C4-2B (cell line): ENCODE measurements around the gene CLSTN3.

Experiments
- H3K27ac ChIP-seq: fragments of 450-650 bp; 2 replicates; pipeline ENCODE4 v1.5.1; 2017
- ZFX ChIP-seq: fragments of 450-650 bp; IDR thresholded peaks from 2 replicates; pipeline ENCODE4 v1.6.1; 2017
- TF ChIP-seq, protein P1 (sequence below): fragments of 450-650 bp; conservative IDR thresholded peaks from 2 replicates; pipeline ENCODE4 v1.5.1; 2017; ENCODE audit warnings: mild to moderate bottlenecking

The CLSTN3 gene

DNA sequence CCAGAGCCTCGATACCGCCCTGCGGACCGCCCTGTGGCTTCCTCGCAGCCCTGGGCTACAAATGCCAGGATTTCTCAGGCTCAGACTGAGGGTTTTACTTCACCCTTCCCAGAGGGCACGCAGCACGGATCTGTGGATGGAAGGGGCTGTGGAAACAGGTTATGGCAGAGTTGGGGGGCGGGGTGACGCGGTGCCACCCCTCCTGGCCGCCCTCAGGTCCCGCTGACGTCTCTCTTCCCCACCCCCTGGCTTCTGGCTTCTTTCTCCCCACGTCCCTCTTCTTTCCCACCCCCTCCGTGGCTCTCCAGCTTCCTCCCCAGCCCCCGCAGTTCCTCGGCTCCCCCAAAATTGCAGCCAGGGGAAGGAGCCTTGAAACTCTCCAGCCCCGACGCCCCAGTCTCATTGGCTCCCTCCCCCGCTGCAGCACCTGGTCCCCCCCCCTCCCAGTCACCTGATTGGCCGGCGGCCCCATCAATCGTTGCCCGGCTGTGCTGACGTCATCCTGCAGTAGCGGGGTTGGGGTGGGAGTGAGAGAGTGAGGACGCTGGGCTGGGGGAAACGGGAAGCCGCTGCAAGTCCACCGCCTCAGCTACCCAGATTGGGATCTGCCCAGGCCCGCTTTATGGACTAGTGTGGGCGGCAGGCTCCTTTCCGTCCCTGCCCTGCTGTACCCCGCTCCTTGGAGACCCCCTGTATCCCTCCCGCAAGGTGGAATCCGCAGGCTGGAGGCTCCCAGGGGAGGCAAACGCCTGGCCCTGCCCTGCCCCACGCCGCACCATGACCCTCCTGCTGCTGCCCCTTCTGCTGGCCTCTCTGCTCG, at the start of gene CLSTN3:
Gene CLSTN3 (plus strand): TSS at position 500 of the 820 bp plus-strand sequence. CDS start 278 bp downstream, at position 778.
- TF ChIP-seq, protein P1, sequence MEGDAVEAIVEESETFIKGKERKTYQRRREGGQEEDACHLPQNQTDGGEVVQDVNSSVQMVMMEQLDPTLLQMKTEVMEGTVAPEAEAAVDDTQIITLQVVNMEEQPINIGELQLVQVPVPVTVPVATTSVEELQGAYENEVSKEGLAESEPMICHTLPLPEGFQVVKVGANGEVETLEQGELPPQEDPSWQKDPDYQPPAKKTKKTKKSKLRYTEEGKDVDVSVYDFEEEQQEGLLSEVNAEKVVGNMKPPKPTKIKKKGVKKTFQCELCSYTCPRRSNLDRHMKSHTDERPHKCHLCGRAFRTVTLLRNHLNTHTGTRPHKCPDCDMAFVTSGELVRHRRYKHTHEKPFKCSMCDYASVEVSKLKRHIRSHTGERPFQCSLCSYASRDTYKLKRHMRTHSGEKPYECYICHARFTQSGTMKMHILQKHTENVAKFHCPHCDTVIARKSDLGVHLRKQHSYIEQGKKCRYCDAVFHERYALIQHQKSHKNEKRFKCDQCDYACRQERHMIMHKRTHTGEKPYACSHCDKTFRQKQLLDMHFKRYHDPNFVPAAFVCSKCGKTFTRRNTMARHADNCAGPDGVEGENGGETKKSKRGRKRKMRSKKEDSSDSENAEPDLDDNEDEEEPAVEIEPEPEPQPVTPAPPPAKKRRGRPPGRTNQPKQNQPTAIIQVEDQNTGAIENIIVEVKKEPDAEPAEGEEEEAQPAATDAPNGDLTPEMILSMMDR, result no peak
- no peak for TF ChIP-seq ZFX
- peak within 1 kb of the TSS; percentile 73 for H3K27ac ChIP-seq

DNA sequence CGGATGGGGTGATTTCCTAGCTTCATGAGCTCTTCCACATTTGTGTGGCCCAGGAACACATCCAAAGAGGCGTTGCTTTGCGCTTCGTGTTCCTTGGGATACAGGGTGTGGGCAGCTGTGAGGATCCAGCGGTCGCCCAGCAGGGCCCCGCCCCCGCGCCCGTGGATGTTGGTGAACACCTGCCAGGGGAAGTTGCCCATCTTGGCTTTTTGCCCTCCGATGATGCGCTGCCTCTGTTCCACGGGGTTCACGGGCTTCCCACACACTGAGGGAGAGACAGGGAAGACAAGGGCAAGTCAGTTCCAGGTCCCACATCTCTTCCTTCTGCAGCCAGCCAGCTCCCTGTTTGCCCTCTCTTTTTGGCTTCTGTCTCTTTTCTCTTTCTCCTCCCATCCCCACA, 49.1 kb upstream of the CLSTN3 start:
- TF ChIP-seq ZFX, result no peak
- TF ChIP-seq, protein P1, result no peak
- no peak overlapping the region for H3K27ac ChIP-seq

DNA sequence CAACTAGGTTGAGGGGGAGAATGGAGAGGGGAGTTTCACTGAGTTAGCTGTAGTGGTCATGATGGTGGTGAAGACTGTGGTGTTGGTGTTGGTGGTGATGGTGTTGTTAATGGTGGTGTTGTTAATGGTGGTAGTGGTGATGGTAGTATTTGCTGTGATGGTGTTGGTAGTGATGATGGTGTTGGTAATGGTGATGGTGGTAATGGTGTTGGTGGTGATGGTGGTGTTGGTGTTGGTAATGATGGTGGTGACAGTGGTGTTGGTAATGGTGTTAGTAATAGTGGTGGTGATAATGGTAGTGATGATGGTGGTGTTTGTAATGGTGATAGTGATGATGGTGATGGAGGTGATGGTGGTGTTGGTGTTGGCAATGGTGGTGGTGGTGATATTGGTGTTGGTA, 47.0 kb upstream of the CLSTN3 start:
- TF ChIP-seq, protein P1, result no peak
- TF ChIP-seq ZFX, result no peak
- no peak overlapping the region for H3K27ac ChIP-seq

DNA sequence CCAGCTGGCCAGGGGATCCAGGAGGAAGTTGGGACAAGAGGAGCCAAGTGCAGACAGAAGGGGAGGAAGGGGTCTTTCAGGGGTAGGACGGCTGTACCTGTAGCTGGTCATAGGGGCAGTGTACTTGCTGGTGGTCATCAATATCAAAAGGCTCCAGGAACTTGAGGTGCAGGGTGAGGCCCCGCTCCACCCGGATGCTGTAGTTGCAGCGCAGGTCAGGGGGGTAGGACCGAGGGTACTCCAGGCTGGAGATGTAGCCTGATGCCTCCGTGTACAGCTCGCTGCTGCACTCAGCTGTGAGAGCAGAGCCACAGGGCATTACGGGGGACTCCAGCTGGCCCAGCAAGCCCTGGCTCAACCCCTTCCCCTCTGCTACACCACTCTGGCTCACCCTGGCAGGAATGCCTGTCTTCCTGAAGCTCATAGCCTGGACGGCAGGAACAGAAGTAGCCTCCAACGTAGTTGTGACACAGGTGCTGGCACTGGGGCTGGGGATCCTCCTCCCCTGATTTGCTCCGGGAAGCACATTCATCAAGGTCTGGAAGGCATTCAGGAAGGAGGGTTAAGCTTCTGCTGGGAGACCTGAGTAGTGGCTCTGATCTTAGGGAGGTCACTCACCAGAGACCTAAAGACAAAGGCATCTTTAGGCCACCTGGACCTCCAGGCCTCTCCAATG, 40.8 kb upstream of the CLSTN3 start:
- TF ChIP-seq, protein P1, result no peak
- TF ChIP-seq ZFX, result no peak
- H3K27ac ChIP-seq, result no peak overlapping the region

DNA sequence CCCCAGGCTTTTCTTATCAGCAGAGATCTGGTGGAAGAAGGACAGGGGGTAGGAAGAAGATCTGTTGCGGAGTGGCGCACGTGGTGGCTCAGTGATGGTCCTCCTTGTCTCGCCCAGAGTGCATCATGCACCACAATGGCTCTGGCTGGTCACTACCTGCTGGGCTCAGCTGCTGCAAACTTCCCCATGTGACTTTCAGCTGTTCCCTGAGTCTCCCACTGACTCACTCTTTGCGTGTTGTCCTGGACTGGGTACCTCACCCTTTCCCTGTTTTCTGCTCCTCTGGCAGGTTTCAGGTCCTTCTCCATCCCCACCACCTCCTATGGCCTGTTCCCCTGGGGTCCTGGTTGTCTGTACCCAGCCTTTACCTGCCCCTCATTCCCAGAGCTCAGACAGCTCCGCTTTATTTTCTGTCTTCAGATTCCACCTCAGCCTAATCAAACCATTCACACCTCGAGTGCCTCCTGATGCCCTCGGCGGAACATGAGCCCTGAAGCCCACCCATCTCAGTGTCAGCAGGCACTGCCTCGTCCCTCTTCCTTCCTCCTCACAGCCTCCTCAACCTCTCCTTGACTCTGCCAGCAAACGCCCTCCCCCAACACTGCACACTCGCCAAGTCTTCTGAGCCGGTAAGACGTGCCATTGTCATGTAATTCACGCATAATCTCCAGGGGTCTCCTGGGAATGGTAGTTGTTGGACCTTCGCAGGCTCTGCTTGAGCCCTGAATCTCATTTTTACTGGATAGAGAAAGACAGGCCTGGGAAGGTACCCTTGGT, 39.8 kb upstream of the CLSTN3 start:
- no peak overlapping the region for H3K27ac ChIP-seq
- no peak for TF ChIP-seq ZFX
- TF ChIP-seq, protein P1, result no peak

DNA sequence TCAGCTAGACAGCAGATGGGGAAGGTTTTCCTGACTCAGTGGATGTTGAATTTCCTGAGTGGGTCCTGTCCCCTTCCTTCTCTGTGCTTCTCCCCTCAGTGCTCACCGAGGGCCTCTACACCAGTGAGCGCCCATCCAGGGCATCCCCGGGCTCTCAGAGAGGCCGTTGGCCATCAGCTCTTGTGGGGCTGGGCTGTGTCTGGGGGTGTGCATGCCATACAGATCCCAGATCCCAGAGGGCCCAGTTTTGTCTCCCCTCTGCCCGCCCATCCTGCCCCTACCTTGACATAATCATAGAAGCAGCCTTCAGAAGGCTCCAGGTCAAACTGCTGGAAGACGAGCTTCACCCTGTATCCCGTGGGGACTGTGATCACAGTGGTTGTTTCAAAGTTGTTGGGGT, 39.0 kb upstream of the CLSTN3 start:
- no peak overlapping the region for H3K27ac ChIP-seq
- TF ChIP-seq, protein P1, result no peak
- TF ChIP-seq ZFX, result no peak
